GM19023 (cell line): ENCODE data around the gene ARMC9.

Experiments used
- ATAC-seq: cut with Tn5 transposase; IDR thresholded peaks from one replicate; pipeline ENCODE4 v1.9.1; 2021; ENCODE audit warnings: mild to moderate bottlenecking, moderate library complexity; ENCODE audit not compliant: unreplicated experiment

ARMC9 gene

DNA sequence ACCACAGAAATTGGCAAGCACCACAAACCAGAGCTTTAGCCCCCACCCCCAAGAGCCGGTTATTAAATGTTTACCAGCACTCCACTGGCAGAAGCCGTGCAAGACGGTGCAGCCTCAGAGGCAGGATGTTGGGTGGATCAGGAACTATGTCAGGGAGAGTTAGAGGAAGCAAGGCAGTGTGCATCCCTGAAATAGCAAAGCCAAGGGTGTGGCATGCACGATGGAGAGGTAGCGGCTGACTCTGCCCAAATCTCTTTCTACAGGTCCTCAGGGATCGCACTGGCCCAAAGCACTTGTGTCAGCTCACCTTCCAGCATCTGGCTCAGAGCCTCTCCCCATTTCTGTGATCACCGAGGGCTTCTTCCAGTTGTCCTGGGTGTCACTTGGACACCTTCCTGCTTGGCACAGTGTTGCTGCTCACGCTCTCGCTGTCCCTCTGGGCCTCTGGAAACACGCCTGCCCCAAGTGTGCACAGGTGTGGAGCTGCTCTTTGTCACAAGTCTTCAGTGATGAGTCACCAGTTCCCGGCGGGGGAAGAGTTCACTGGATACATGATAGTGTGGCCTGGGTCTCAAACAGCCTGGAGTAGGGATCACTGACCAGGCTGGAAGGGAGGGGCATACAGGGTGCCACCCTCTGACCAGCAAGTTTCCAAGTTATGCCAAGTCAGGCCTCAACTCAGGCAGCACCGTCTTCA is 179.7 kb downstream of the ARMC9 start:
- ATAC-seq, result no peak

DNA sequence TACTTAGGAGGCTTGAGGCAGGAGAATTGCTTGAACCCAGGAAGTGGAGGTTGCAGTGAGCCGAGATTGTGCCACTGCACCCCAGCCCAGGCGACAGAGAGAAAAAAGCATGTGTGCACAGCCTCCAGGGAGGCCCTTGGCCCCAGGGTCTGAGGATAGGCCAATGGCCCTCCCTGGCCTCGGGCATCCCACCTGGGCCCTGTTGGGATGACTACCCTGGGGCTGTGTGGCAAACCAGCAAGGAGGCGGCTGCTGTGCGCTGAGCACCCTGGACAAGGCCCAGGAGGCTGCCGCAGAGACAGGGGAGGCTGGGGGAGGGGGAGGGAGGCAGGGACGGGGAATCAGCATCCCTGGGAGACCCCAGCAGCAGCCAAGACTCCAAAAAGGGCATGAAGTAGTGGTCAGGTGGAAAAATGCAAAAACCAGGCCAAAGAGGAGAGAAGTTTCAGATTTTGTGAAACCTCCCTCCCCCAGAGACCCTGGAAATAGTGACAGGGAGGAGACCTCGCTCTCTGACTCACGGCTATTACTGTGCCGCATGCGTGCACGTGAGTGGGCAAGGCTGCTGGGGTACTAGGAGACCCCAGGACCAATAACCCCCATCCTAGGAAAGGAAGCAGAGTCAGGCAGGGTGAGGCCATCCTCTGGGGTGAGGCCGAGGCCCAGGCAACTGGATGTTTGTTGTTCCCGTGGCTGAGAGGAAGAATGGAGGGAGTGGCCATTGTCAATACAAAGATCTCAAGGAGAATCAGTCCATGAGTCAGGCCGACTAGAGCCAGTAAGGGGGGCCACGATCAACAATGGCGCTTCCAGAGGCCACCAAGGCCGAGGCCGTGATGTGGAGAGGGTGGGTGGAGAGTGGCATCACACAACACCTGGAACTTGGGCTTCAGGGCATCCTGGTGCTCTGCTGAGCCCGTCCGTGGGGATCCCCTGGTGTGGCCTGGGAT is 181.1 kb downstream of the ARMC9 start:
- no peak for ATAC-seq

DNA sequence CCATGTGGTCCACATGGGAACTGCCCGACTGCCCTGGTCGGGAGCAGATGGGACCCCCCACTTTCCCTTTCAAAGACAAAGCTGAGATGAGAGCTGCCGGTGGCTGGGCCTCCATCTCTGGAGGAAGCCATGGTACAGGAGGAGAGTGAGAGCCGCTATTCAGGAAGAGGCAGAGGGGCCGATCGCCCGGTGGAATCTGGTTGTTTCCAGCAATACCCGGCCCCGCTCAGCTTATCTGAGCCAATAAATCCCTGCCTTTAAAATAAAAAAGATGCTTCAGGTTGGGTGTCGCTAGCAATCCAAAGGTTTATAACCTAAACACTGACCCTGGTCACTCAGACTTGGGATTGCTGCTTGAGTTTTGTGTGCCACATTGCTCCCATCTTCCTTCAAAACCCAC is 181.9 kb downstream of the ARMC9 start:
- no peak for ATAC-seq

GRCh38 chr2:231380991-231381847 is 182.8 kb downstream of the ARMC9 start:
- no peak for ATAC-seq

DNA sequence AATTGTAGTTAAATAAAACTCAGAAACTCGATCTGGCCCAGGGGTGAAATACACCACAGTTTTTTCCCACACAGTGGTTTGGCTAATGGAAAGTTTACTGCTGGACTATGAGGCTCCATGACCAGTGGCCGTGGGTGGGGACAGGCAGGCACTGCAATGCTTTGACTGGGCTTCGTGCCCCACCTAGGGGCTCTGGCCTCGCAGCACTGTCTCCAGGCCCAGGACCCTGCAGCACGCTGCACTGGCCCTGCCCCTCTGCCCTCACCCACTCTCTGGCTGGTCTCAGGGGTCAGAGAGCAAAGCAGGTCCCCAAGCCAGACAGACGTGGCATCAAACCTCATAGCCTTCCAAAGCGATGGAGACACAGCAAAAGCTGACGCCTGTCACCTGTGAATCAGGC is 183.7 kb downstream of the ARMC9 start:
- ATAC-seq, result no peak

DNA sequence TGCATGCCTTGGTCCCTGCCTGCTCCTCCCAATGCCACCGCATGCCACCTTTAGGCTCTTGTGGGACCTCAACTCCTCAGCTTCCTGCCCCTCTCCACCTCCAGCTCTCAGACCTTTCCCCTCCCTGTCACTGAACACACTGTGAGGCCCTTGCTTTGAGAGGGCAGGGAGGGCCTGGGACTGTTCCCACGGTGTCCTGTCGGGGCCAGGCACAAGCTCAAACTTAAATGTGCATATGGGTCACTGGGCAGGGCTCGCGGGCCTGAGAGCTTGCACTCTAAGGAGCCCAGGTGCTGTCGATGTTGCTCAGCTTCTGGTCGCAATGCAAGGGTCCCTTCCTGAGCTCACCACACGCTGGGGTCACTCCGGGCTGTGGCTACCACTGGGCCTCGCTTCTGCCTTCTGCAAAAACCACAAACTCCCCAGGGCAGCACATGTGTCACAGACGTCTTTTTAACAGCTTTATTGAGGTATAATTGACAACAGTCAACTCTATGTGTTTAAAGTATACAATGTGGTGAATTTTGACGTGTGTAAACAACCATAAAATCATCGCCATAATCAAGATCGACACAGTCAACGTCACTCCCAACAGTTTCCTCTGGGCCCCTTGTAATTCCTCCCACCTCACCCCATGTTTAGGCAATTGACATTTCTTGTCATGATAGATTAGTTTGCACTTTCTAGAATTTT is 185.1 kb downstream of the ARMC9 start:
- no peak for ATAC-seq

DNA sequence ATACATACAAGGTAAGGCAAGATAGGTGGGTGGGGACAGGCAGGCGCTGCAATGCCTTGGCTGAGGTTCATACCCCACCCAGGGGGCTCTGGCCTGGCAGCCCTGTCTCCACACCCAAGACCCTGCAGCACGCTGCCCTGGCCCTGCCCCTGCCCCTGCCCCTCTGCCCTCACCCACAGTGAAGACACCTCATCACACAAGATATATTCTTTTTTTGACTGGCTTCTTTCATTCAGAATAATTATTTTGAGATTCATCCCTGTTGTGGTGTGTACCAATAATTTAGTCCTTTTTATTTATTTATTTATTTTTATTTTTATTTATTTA is 185.6 kb downstream of the ARMC9 start:
- ATAC-seq, result no peak

DNA sequence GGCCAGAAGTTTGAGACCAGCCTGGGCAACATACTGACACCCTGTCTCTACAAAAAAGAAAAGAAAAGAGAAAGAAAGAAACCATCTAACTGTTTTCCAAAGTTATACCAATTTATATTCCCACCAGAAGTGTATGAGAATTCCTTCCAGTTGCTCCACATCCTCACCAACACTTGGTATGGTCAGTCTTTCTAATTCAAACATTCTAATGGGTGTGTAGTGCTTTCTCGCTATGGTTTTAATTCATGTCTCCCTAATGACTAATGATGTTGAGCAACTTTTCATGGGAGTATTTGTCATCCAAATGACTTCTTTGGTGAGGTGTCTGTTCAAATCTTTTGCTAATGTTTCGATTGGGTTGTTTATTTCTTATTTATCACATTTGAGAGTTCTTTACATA is 186.5 kb downstream of the ARMC9 start:
- no peak for ATAC-seq

DNA sequence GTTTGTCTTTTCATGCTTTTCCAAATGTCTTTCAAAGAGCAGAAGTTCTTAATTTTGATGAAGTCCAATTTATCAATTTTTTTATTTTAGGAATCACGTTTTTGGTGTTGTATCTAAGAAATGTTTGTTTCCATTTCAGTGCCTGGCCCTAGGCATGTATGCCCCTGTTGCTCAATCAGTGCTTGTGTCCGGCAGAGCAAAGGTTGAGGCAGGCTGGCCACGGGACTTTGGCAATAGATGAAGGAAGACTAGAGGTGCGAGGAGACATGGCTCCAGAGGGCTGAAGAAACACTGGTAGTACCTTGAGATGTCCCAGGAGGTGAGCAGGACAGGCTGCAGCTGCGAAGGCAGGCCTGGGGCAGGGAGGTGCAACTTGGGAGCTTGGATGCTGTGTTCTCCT is 187.0 kb downstream of the ARMC9 start:
- no peak for ATAC-seq

DNA sequence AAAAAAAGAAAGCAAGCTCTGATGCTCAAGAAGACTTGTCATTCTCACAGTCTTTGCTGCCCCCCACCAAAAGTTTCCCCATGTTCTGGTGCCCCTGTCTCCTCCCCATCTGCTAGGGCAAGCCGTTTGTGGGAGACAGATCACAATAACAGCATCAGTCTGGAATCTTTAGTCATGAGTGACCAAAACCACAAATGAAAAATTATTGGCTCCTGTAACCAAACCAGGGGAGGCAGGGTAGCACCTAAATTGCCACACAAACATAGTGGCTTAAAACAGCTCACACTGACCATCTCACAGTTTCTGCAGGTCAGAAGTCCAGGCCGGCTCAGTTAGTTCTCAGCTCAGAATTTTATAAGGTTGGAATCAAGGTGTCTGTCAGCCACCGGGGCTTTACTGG is 188.0 kb downstream of the ARMC9 start:
- no peak for ATAC-seq

- no peak for ATAC-seq
Observed at GRCh38 chr2:231387904-231388724, 189.7 kb downstream of the ARMC9 start.

DNA sequence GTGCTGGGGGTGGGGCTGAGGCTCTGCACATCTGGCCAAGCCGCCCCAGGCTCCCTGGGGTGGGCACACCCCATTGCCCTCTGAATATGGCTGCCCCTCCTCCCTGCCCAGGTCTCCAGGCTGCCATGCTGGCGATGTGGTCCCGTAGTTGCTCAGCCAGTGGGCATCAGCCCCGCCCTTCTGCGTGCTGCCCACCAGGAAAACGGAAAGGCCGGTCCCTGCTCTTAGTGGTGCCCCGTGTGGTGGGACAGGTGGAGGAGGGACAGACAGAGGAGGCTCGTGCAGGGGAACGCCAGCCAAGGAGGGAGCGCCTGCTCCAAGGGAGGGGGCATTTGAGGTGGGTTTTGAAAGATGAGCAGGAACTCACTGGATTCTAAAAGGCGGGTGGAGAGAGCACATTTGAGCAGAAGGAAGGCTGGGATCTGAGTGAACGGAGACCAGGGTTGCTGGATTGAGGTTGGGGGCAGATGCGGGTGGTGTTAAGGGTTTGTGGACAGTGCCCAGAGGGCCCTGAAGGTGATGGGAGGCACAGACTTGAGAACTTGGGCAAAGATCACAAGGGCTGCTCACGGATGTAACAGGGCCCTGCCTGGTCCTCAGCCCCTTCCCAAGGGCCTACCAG is 190.4 kb downstream of the ARMC9 start:
- ATAC-seq, result no peak

DNA sequence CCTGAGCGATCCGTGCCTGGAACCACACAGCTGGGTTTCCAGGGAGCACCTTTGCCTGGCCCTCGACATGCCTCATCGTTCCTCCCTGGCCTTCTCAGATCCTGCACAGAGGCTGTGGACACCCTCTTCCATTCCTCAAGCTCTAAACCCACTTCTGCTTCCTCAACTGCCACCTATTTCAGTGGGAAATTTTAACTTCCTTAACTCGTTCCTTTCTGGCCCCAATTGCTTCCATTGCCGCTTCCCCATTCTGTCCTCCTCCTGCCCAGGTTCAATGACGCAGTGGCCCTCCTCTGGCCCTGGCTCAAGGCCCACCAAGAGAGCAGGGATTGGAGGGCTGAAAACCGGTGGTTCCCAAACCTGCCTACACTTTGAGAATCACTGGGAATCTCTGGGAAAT is 192.2 kb downstream of the ARMC9 start:
- no peak for ATAC-seq

DNA sequence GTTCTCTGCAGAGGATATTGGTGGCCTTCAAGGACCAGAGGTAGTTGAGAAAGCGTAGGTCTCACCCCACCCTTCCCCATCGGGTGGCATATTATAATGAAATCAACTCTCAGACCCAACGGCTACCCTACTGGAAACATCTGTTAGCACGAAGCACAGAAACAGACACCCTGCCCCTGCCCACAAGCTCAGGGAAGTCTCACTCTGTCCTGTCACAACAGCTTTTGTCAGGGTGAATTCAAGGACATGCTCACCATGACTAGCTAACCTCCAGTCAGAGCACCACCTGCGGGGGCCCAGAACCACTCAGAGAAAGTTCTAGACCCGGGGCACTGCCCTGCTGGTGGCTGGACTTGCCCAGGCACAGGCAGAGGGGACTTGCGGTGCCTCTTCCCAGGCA is 193.6 kb downstream of the ARMC9 start:
- no peak for ATAC-seq

- ATAC-seq, result no peak
Observed at GRCh38 chr2:231392431-231393148, 194.2 kb downstream of the ARMC9 start.

DNA sequence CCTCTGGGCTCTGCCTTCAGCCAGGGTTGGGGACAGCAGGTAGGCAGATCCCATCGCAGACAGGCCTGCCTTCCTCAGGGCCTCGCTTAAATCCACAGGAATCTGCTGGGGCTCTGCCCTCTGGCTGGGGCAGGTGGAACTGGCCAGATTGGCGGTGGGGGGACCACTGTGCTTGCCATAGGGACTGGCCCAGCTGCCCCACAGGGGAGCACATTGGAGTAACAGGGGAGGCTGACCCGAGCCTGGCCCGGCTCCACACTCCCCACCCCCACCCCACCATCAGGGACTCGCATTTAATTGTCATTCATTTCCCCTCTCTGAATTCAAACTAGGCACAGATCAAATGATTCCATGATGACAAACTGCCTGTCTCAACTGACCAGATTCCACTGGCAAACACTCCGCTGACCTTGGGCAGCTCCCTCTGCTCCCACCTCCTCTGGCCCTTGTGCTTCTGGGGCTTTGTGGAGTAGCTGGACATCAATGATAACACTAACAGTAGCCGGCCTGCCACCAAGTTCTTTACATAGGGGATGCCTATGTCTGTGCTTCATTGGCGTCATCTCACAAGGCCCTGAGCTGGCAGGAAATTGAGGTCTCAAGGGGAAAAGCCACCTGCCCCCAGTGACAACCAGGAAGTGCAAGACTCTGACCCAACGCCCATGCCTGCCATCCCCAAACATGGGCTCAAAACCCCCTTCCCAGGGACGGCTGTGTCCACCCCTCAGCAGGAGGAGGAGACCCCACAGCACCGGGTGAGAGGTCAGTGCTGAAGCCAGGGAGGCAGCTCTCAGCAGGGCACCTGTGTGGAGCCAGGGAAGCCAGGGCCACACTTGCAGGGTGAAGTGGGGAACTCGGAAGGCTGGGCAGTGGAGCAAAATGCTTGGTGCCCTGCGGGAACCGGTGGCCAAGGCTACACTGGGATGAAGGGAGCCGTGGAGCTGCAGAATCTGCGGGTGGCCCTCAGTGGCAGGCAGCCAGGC is 195.0 kb downstream of the ARMC9 start:
- ATAC-seq, result no peak

DNA sequence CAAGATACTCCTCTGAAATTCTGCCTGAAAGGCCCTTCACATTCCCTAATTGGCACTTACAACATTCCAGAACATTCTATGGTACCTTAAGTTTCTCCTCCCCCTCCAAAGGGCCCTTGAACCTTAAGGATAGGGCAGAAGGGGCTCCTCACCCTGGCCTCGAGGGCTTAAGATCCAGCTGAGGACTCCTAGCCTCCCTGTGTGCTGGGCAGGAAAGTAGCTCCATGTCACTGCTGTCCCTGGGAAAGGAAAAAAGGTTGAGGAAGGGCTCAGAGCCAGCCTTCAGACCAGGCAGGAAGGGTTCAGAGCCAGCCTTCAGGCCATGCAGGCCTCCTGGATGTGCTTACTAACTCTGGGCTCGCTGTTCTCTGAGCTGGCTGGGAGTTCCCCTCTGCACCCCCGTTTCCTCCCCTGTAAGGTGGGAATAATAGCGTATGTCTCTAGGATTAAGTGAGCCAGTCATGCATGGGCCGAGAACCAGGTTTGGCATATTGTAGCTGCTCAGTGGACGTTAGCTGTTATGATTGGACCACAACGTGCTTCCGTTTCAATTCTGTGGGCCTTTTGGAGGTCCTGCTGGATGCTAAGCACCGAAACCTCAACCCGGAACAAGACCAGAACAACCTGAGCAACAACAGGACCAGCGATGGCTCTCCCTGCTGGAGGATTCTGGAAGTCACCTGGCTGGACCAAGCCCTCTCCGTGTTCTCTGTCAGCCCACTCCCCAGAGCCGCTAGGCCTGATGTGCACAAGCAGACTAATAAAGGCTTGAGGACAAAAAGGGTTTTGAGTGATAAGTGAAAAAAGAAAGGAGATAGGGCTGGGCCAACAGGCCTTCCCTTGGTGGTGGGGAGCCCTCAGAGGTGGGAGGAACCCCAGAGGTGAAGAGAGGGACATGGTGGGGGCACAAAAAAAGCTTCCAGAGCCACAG is 196.0 kb downstream of the ARMC9 start:
- ATAC-seq, result peak; percentile 42
